ENCODE results near the gene FBXO30. TPM values are rescaled to one million over a fixed set of nuclear protein-coding genes. Genes with fewer than 3 reads are reported as not detected.

Gene FBXO30
- total and polyA plus RNA-seq, 9 of the 15 experiments (the other 6 are each of a cell fraction or from before 2014, with no cell fraction given): 3.6 to 12.8 (median 7.1) TPM

GRCh38 chr6:145744619-145745018, 70.0 kb downstream of the FBXO30 start (continued):
- TF ChIP-seq REST (IDR thresholded peaks at IDR 0.05; ENCODE audit: borderline replicate concordance) (no peak), REST (CRISPR knock-in tag; IDR thresholded peaks at IDR 0.05; ENCODE audit: low read depth) (no peak), ZNF239 (CRISPR knock-in tag; IDR thresholded peaks at IDR 0.05) (no peak), L3MBTL2 (IDR thresholded peaks at IDR 0.05) (no peak), ESRRB (CRISPR knock-in tag; IDR thresholded peaks at IDR 0.05; ENCODE audit: borderline replicate concordance) (no peak)

Other genes starting within 250 kb of the FBXO30 start
- 5.3 and 8.1 TPM in 2 replicates for gene EPM2A, start 79.3 kb downstream of the FBXO30 start, total RNA-seq (2014; rRNA removed)
- gene EPM2A, start 79.3 kb downstream of the FBXO30 start, total RNA-seq (2014; rRNA removed; fragmentation: Illumina TruSeq; extraction: Trizol): 2.5 and 2.8 TPM in 2 replicates
- gene EPM2A, start 79.3 kb downstream of the FBXO30 start, total RNA-seq (2015; rRNA removed; fragmentation: Illumina TruSeq; extraction: Trizol): 2.8 and 3.2 TPM in 2 replicates
- gene EPM2A, start 79.3 kb downstream of the FBXO30 start, total RNA-seq (2021): 3.5 and 4.4 TPM in 2 replicates
- gene EPM2A, start 79.3 kb downstream of the FBXO30 start, polyA plus RNA-seq (2011; rRNA removed): 2.0 and 2.5 TPM in 2 replicates
- gene EPM2A, start 79.3 kb downstream of the FBXO30 start, polyA plus RNA-seq (2014; fragmentation: Illumina TruSeq; extraction: Trizol): 1.5 and 2.1 TPM in 2 replicates
- 1 to 10 TPM in 1 of 2 experiments, under 1 TPM in 1; 0.35 to 2.5 TPM for gene EPM2A, start 79.3 kb downstream of the FBXO30 start, polyA plus RNA-seq (2014; fragmentation: Nextera tagmentation; extraction: Ambion mirVana)
- gene EPM2A, start 79.3 kb downstream of the FBXO30 start, polyA plus RNA-seq (2014; rRNA removed): 1.8 and 3.4 TPM in 2 replicates
- gene SHPRH, start 149.6 kb upstream of the FBXO30 start, total RNA-seq (2014; rRNA removed): 18.2 and 20.8 TPM in 2 replicates
- gene SHPRH, start 149.6 kb upstream of the FBXO30 start, total RNA-seq (2014; rRNA removed; fragmentation: Illumina TruSeq; extraction: Trizol): 36.1 and 38.7 TPM in 2 replicates
- gene SHPRH, start 149.6 kb upstream of the FBXO30 start, total RNA-seq (2015; rRNA removed; fragmentation: Illumina TruSeq; extraction: Trizol): 31.9 and 34.7 TPM in 2 replicates
- gene SHPRH, start 149.6 kb upstream of the FBXO30 start, total RNA-seq (2021): 21.9 and 22.1 TPM in 2 replicates
- gene SHPRH, start 149.6 kb upstream of the FBXO30 start, polyA plus RNA-seq (2011; rRNA removed): 21.5 and 26.9 TPM in 2 replicates
- gene SHPRH, start 149.6 kb upstream of the FBXO30 start, polyA plus RNA-seq (2014; fragmentation: Illumina TruSeq; extraction: Trizol): 18.5 and 23.0 TPM in 2 replicates
- gene SHPRH, start 149.6 kb upstream of the FBXO30 start, polyA plus RNA-seq (2014; fragmentation: Nextera tagmentation; extraction: Ambion mirVana): 1 to 10 TPM; 7.3 to 8.0 TPM
- 13.1 and 16.0 TPM in 2 replicates for gene SHPRH, start 149.6 kb upstream of the FBXO30 start, polyA plus RNA-seq (2014; rRNA removed)
- gene GRM1, start 214.3 kb upstream of the FBXO30 start, total RNA-seq (2014; rRNA removed): 0.04 TPM in 1 of 2 replicates, not detected in the other
- not detected in 2 replicates for gene GRM1, start 214.3 kb upstream of the FBXO30 start, total RNA-seq (2014; rRNA removed; fragmentation: Illumina TruSeq; extraction: Trizol)
- 0.04 TPM in 1 of 2 replicates, not detected in the other for gene GRM1, start 214.3 kb upstream of the FBXO30 start, total RNA-seq (2015; rRNA removed; fragmentation: Illumina TruSeq; extraction: Trizol)
- not detected in 2 replicates for gene GRM1, start 214.3 kb upstream of the FBXO30 start, total RNA-seq (2021)
- not detected in 2 replicates for gene GRM1, start 214.3 kb upstream of the FBXO30 start, polyA plus RNA-seq (2011; rRNA removed)
- not detected in 2 replicates for gene GRM1, start 214.3 kb upstream of the FBXO30 start, polyA plus RNA-seq (2014; fragmentation: Illumina TruSeq; extraction: Trizol)
- gene GRM1, start 214.3 kb upstream of the FBXO30 start, polyA plus RNA-seq (2014; fragmentation: Nextera tagmentation; extraction: Ambion mirVana): not detected
- not detected in 2 replicates for gene GRM1, start 214.3 kb upstream of the FBXO30 start, polyA plus RNA-seq (2014; rRNA removed)

Measured in K562 (cell line).